GM21515 (cell line): ENCODE results near the gene DOCK1.

Experiments
- ATAC-seq: cut with Tn5 transposase; IDR thresholded peaks from one replicate; pipeline ENCODE4 v1.9.1; 2021; ENCODE audit not compliant: unreplicated experiment

Gene DOCK1

DNA sequence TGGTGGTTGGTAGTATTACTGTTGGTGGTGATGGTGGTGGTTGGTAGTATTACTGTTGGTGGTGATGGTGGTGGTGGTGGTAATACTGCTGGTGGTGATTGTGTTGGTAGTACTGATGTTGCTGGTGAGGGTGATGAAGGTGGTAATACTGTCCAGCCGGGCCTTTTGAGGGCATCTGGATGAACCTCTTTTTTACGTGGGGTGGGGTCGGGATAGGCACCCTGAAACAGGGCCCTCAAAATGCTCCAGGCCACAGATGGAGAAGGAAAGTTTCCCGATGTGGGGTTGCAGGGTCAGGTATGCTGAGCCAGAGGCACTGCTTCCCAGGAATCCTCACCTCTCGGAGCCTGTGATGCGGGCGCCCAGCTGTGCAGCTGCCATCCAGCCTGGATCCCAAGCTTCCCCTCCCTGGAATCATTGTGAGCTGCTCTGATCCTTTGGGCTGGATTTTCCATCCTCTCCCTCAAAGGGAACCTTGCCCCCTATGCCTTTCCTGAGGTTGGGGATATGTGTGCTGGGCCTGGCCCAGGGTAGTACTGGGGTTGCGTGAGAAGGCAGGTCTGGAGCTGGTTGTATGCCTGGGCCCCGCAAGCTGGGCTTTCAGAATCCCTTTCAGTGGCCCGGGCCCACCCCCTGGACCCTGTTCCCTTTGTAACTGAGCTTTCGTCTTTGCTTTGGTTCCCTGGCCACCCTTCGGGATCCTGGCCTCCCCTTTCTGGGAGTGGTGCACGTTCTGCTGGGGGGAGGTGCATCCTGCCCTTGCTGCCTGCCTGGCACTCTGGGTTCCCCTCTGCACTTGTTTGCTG, 43.3 kb downstream of the DOCK1 start:
- no peak for ATAC-seq

DNA sequence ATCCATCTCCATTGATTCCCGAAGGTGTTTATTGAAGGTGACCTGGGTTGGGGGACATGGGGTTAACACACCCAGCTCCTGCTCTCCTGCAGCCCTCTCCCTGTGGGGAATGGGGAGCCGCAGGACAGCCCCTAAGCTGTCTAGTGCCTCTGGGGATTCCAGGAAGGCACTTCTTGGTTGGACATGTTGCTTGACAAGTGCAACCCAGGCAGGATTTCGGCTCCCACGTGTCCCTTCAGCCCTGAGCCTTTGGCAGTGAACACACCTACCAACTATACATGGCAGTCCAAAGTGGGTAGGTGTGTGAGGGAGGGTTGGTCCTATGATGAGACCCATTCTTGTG, 43.9 kb downstream of the DOCK1 start:
- ATAC-seq, result no peak

DNA sequence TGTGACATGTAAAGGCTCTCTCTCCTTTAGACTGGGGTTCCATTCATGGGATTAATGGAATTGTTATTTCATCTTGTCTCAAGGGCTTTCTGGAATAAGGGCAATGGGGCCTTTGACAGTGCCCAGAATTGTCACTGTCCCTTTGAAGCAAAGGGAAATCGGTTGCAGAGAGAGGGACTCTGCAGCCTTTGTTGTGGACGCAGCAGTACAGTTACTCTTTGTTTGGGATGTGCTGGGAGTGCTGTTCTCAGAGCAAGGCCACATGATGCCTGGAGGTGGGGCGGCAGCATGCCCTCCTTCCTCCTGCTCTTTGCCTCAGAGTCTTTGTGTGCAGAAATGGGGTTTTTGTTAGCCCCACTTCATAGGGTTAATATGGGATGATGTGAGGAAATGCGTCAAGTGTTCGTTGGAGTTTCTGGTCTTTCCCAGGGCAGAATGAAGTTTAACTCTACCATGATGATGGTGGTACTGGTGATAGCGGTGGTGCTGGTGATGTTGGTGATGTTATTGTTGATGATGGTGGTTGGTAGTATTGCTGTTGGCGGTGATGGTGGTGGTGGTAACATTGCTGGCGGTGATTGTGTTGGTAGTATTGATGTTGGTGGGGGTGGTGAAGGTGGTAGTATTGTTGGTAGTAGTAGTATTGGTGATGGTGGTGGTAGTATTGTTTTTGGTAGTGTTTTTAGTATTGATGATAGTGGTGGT, 45.3 kb downstream of the DOCK1 start:
- ATAC-seq, result no peak

DNA sequence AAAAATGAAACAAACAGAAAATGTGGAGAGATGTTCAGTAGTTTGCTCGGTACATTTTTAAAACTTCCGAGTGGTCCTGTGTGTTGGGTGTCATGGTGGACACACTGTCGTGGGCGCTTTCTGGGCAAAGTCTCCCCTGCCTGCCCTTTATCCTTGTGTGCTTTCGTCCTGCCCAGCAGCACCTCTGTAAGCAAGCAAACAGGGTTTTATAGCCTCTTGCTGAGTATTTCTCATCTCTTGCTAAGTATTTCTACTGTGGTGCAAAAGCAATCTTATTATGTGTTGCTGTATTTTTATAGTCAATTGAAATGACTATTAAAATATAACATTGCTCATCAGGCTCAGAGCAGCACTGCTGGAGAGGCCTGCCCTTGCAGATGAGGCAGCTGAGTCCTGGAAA, 48.7 kb downstream of the DOCK1 start:
- no peak for ATAC-seq

DNA sequence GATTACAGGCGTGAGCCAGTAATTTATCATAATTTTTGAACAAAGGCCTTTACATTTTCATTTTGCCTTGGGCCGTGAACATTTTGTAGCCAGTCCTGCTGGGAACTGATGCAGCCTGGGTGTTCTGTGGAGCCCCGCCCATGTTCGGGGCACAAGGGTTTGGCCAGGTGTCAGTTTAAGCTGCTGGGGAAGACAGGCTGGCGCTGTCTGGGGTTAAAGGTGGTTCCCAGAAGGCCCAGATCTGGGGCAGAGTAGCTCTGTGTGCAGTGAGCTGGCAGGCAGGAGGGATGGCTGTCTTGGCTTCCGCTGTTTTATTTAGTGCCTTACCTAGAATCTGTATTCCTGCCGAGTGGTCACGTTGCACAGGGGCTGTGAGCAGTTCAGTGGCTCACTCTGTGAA, 50.2 kb downstream of the DOCK1 start:
- no peak for ATAC-seq

DNA sequence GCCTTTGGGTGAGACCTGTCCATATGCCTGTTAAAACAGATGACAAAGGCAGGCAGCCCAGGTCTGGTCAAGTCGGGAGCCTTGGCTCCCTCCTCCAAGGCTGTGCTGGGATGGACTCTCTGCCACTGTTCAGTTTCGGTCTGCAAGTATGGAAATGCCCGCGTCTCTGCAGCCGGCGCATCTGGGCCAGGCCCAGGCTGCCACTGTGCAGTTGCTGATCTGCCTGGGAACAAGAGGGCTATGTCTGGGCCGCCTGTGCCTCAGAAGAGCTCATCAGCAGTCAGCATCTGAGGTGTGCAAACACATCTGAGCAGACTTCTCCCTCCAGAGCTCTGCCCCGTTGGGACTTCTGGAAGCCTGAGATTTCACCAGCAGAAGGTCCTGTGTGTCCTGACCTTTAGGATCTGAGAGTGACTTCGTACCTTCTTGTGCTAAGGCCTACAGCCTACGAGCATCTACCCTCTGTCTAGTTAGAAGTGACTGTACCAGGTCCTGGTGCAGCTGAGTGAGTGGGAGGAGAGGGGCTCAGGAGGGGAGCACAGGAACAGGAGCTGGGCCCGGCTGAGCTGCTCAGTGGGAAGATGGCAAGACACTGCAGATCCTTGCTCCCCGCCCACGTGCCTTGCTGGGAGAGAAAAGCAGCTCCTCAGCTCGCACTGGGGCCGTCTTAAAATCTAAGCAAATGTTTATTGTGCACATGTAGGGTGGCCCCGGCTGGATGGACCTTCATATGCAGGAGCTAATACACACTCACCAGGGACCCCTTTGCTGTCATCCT, 50.9 kb downstream of the DOCK1 start:
- no peak for ATAC-seq

DNA sequence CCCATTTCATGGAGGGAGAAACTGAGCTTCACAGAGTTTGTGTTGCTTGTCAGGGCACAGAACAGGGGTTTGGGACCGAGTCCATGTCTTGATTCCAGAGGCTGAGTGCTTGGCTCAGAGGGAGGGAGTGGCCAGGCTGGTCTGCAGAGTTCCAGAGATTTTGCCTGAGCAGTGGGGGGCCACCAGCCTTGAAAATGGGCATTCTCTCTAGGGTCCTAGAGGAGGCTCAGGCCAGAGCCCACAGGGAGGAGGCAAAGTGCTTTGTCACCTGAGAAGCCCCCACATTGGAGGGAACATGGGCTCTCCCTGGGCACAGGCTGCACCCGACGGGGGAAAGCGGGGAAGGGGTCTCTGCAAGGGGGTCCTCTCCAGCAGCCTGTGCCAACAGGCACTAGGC, 51.5 kb downstream of the DOCK1 start:
- no peak for ATAC-seq

DNA sequence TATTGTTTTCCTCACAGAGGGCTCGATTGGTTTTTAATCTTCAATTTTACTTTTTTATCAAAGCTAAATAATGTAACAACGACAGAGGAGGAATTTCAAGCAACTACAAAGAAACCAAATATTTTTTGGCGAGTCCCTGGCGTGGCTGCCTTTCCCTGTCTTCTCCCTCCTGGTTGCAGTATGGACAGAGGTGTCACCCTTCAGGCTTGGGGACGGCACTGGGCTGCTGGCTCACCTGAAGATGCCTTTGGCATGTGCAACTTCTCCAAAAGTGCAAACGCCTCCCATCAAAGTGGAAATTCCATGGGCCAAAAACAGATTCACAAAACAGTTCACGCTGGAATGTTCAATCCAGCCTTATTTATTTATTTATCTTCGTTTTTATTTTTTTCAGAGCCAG, 51.9 kb downstream of the DOCK1 start:
- ATAC-seq, result no peak

DNA sequence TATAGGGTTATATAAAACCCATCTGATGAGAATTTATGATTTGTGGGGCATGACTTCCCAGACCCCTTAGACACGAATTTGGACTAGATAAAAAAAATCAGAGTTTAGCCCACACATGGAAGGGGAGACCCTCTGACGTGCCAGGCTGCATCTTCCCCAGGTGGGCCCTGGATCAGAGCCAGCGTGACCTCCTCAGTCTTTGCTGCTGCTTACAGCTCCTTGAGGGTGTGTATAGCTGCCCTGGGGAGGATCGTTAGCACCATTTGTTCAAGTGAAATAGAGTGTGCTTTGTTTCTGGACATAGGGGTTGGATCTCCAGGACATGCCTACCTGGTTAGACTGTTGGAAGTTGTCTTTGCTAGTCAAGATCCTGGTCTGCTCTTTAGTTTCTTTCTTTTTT, 54.2 kb downstream of the DOCK1 start:
- ATAC-seq, result no peak

DNA sequence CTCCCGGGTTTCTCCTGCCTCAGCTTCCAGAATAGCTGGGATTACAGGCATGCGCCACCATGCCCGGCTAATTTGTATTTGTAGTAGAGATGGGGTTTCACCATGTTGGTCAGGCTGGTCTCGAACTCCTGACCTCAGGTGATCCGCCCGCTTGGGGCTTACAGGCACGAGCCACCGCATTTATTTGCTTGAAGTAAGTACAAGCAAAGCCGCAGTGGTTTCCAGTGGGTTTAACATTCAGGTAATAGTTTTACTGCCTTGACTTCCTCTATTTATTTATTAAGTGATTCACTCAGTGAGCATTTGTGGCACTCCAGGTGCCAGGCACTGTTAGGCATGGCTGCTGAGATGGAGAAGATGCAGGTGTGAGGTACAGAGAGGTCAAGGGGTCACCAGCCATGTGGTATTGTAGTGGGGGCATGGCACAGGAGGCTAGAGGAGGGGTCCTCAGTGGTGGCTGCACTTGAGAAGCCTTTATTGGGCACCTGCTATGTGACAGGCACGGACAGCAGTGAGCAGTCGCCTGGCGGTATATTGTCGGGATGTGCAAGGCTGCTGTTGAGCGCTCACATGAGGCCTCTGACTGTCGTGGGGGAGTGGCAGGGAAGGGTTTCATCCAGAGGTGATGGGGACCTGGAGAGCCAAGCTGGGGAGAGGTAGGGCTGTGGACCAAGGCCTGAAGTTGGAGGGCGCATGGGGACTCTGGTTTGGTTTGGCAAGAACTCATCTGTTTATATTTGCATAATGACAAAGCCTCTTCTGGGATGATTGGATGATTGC, 54.9 kb downstream of the DOCK1 start:
- ATAC-seq, result no peak

DNA sequence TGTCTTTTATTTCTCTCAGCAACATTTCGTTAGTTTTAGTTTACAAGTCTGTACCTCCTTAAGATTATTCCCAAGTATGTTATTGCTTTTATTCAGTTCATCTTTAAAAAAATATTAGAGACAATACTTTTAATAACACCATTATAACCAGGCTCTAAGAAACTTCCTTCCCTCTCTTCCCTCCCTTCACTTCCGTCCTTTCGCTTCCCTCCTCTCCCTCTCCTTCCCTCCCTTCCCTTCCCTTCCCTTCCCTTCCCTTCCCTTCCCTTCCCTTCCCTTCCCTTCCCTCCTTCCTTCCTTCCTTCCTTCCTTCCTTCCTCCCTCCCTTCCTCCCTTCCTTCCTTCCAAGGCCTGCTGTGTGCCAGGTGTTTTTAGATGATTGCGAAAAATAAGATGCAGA, 58.1 kb downstream of the DOCK1 start:
- ATAC-seq, result no peak

DNA sequence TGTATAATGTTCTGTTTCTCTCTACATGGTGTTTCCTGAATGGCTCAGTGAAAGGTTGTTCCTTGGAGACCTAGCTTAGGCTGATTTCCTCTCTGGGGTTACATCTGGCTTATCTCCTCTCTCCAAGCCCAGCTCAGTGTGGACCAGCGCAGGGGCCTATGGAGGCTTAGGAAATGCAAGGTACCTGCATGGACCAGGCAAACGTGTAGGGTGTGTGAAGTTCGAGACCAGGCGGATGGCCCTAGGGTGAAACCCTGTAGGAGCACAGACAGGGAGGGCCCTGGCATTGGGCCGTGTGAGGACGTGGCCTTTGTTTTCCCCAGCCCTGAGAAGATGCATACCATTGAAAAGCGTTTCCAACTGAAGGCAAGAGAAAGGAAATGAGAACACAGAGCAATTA, 59.0 kb downstream of the DOCK1 start:
- no peak for ATAC-seq

DNA sequence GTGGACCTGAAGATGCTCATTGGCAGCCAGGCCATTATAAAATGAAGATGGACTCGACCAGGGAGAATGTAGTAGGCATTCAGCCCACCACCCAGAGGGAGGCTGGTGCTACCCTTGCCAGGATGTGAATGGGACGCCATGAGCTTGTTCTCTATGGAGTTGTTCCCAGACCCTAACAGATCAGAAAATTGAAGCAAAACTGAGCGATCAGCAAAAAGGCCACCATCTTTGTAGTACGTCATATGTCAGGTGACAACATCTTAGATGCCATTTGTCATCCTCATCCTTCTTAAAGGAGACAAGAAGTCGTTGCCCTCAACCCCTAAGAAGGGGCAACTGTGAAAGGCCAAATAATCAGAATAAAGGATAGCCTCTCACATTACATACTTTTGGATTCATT, 61.7 kb downstream of the DOCK1 start:
- ATAC-seq, result no peak

DNA sequence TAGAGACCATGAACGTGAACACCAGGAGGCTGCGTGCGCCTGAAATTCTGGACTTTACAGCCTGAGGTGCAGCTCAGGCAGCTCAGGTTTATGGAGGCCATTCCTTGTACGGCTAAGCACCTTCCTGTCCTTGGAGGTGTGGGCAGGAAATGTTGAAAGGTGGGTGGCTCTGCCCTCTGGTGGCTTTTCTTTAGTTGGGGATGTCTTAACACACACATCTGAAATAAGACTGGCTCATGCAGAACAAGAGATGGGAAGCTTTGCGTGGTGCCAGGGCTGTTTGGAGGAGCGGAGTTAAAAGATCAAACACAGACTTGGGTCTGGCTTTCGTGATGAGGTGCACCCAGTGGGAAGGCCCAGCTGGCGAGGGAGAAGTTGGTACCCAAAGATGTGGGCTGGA, 64.1 kb downstream of the DOCK1 start:
- ATAC-seq, result no peak

DNA sequence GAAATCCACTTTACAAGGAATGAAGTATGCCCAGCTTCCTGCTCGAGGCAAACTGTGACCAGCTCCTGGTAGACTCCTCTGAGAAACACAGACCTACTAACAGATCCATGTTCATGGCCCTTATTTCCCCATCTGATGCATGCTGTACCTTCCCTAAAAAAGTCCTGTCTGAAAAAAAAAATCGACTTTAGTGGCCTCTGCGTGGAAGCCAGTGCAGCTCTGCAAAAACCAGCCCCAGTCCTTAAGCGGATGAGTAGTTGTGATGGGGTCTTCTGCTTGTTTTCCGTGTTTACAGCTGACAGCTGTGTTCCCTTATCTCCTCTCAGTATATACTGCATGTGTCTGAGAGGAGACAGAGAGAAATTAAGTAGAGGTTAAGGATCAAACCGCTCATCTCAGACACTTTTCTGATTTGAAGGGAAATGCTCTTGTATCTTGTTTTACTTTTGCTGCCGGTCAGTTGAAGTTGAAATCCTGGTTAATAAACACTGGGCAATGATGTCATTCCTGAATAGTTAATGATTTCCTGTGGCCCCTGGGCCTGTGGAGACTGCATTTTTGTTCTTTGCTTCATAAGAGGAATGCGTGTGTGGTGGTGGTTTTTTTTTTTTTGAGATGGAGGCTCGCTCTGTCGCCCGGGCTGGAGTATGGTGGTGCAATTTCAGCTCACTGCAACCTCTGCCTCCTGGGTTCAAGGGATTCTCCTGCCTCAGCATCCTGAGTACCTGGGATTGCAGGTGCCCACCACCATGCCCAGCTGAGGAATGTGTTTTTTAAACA, 67.6 kb downstream of the DOCK1 start:
- ATAC-seq, result no peak

DNA sequence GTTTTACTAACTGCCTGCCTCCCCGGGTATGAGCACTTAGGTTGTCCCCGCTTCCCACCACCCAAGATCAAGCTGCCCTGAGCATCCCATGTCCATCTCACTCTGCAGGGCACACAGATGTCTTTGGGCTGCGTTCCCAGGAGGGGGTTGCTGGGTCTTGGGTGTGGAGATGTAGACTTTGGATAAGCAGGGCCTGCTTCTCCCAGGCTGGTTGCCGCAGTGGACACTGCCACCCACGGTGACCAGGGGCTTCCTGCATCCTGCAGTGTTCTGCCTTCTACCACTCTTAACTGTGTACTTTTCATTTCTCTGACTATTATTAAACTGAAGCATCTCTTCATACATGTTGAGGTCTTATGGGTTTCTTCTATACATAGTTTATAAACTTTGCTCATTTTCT, 70.0 kb downstream of the DOCK1 start:
- no peak for ATAC-seq

DNA sequence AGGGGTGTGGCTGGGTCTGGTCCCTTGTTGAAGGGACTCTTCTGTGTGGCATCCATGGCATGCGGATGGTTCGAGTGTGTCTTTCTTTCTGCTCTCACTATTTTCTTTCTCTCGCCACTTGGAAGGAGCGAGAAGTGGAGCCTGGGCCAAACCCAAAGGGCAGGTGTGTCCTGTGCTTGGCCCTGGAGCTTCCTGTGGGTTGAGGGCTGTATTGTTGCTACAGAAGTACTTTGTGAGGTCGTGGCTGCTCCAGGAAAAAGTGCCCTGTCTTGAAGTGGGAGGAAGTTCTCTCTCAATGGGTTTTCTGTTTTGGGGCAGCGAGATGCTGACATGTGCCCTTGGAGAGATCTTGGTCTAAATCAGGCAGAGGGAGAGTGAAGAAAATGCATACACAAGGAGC, 72.0 kb downstream of the DOCK1 start:
- ATAC-seq, result no peak

DNA sequence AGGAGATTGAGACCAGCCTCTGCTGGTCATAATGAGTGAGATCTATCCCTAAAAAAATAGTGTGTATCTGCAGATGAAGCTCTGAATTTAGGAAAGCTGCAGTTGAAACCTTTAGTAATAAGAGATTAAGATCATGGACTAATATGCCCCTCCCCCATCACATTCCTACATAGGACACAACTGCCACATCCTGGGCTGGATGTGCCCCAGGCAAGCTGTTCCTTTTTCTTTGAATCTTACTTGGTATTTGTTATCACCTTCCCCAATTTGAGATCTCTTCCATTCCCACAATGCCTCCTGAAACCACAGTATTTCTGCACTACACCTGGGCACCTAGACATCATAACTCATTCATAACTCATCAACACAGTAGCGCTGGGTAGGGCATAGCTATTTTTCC, 74.1 kb downstream of the DOCK1 start:
- ATAC-seq, result no peak

DNA sequence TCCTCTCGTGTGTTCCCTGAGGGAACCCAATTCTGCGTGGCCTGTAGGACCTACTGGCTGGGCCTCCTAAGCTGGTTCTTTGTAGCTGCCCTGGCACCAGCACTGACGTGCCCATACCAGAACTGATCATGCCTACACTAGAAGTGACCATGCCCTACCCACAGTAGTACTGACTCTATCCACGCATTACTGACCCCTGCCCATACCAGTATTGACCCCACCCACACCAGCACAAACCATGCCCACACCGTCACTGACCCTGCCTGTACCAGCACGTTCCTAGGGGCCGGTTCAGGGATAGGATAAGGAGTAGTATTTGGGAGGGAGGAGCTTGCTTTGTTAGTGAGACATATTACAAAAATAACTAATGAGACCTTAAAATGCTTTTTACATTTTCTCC, 88.0 kb downstream of the DOCK1 start:
- ATAC-seq, result no peak

DNA sequence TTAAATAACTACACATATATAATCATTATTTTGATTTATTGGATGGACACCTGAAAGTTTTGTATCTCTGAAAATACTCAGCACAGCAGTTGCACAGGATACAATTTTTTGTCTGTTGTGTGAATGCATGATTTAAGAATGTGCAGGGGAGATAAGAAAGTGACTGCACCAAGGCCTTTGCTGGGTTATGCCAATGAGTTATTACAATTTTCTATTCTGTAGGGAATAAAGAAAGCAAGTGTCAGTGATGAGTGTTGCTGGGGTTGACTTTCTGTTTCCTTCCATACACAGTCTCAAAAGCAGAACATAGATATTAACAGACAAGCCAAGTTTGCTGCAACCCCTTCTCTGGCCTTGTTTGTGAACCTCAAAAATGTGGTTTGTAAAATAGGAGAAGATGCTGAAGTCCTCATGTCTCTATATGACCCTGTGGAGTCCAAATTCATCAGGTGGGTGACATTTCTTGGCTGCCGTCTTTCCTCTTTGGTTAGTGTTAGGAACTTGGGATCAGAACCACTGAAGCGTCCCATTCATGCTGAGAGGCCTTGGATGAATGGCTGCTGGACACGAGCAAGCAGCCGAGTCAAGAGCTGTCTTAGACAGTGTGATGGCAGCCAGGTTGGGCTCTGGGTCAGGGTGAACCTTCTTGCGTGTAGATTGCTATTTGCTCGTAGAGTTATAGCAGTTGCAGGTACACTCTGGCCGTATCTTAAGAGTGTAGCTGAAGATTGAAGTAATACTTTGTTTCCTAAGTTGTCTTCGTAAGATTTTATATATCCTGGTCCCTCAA, 92.8 kb downstream of the DOCK1 start:
- no peak for ATAC-seq
